Stimulated activated CD8-positive, alpha-beta memory T cell treated with anti-CD3 and anti-CD28 coated beads, Interleukin-7, amount 100 ng/mL, for 24 hours (primary cell): Measurements from ENCODE around the gene MARS1.

Experiments
- DNase-seq: peaks from one replicate; pipeline ENCODE4 v3.0.0-alpha.2; 2020; ENCODE audit warnings: low read depth

MARS1 gene

DNA sequence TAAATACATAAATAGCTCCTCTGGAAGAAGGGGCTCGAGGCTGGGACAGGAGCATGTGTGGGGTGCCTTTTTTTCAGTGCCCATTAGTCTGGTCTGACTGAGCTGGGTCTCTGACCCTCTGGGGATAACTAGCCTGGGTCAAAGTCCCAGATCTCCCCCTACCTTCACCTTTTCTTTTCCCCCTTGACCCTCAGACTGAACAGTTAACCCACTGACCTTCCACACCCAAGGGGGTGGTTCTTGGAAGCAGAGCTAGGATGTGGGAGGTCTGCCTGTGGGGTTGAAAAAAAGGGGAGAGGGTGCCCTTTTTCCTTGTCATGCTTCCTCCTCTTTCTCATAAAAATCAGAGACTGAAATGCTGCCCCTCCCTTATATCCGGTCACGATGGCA is 29.2 kb upstream of the MARS1 start:
- no peak for DNase-seq

DNA sequence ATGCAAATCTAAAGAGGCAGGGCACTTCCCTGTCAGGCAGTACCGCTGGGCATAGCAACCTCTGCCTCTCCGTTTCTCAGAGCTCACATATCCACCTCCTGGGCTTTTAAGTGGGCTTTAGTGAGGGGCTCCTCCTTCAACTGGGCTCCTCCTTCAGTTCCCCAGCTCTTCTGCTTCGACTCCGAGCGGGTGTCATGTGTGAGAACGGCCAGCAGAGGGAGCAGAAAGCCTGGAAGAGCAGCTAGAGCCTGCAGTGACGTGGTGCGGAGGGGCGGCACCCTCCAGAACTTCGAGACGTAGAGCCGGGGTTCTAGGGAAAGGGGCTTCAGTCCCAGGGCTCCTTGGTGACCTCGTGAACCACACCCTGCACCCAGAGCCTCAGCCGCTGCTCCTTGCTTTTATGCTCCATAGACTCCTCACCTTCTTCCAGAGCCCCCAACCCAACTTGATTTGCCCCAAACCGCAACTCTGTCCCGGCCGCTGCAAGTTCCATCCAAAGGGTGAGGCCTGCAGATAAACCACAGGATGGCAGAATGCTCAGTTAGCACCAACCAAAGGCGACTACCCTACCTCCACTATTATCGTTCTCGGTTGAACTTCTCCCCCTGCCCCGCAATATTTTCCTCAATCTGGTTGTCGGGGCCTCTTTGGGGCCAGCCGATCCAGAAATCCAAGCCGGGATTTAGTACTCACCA is 28.7 kb upstream of the MARS1 start:
- DNase-seq: peak; percentile 90

DNA sequence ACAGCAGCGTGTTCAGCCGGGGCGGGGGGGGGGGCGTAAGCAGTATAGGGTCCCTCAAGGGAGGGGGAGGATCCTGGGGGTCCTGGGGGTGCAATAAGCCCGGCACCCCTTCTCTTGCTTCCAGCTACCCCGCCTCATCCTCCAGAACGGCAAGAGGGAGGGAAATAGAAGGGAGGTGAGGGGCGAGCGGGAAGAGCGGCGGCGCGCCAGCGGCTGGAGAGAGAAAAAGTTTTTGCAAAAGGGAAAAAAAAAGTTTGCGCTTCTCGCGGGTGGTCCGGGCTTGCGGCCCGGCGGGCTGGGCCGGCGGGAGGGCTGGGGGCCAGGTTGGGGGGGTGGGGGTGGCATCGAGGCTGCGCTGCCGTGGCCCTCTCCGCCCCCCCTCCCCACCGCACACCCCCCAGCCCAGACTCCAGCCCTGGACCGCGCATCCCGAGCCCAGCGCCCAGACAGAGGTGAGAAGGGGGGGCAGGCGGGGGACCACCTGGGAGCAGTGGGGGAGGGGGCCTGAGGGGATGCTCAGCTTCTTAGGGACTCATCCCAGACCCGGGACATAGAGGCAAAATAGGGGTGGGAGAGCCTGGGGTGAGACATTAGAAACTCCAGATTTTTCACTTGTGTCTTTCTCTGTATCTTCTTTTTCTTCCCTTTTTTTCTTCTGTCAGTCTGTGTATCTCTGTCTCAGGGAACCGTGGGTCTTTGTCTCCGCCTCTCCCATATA is 28.0 kb upstream of the MARS1 start, which contains the start of gene GLI1:
Gene GLI1 (plus strand): TSS at position 36 of the 718 bp plus-strand sequence. CDS start 3,907 bp downstream, outside the sequence.
- no peak for DNase-seq

DNA sequence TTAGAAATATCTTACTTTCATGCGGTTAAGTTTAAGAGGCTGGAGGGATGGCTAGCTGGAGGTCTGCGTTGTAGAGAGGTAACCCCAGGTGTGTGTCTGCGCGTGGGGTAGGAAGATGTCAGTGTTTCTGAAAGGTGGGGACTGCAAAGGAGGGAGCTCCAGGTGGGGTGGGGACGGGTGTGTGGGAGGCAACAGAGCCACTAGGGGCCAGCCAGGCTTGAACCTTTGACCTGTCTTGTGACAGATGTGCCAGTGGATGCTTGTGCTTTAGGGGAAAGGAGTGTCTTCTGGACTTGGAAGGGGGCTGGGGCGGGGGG is 27.4 kb upstream of the MARS1 start:
- no peak for DNase-seq

DNA sequence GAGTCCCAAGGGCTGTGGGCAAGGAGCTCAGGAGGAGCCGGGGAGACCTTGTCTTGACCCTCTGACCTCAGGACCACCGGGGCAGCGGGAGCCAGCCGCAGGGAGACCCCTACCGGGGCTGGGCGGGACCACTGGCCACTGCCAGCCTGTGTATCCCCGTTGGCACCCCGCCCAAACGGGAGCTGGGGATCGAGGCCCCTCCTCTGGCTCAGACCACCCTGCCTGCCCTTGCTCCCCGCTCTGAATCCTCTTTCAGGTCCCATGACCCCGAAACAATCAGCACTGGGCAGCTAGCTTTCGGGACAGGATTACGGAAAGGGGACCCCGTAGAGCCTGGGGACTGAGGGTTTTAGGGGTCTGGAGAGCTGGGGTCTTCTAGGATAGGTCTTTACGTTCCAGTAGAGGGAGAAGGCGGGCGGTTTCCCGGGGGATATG is 27.0 kb upstream of the MARS1 start:
- no peak for DNase-seq

DNA sequence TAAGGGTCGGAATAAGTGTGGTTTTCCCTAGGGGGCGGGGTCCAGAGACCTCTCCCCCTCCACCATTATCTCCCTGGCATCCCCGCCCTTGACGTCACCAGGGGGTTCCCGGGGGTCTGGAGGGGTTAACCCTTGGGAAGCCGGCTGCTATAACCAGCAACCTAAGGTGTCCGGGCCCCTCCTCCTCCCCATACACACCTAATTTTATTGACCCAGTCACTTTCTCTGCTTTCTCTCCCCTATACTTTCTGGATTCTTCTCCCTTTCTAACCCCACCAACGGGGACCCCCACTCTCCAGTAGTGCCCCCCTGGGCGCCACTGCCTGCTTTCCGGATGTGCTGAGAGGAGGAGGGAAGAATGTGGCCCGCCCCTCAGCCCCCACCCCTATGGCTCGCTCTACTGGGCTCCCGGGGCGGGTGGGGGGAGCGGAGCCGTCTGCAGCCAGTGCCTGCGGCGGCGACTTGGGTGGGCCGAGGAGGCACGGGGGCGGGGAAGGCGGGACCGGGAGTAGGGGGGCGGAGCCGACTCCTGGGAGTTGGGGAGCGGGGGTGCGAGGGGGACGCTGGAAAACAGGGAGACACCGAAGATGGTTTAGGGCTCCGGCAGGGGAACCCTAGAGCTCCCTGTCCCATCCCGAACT is 26.5 kb upstream of the MARS1 start:
- DNase-seq: no peak

DNA sequence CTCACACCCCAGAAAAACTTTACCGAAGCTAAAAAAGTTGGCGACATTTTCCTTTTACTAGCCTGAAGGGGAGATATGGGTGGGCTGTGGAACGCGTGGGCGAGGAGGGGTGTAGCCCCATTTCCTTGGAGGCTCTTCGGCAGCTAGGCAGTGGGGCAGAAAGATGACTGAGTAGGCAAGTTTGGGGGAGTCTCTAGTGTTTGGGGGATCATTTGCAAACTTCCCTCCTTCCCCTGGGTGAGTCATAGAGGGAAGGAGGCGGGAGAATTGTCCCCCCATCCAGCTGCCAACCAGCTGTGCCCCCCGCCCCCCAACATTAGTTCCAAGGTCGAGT is 26.0 kb upstream of the MARS1 start:
- no peak for DNase-seq

DNA sequence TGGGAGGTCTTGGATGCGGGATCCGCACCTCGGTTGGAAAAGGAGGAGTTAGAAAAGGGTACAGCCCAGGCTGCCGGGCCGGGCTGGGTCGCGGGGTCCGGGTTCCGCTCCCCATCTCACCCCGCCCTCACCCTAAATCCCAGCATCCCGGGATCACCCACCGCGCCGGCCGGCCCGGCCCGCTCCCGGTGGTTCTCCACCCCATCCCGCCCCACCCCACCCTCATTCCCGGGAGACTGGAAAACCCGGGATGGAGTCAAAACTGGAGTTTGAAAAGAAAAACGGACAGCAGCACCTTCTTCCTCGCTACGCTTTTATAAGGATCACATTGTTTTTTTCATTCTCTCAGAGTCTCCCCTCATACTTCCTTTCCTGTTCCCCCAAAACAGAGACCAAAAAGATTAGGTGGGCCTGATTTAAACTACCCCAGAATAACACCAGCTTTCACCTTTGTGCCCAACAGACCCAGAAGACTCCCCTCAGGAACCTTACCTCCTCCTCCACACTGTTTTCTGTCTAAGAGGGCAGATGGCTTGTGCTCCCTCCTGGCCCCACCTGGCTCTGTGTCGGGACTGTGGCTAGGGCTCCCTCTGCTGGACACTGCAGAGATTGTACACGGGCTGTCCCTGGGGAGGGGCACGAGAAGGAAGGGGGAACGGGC is 25.5 kb upstream of the MARS1 start:
- DNase-seq: peak; percentile 82

DNA sequence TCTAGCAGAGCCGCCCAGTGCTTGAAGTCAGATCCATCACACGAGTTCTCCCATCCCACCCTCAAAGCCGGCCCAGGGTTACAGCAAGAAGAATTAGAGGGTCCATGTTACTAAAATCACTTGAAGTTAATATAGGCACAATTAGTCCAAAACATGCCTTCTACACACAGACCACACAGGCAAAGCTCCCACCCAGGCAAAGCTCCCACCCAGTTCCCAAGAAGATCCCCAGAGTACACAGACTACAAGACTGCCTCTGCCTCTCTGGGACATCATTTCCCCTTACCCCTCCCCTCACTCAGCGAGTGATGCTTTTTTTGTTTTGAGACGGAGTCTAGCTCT is 25.0 kb upstream of the MARS1 start:
- DNase-seq: no peak

DNA sequence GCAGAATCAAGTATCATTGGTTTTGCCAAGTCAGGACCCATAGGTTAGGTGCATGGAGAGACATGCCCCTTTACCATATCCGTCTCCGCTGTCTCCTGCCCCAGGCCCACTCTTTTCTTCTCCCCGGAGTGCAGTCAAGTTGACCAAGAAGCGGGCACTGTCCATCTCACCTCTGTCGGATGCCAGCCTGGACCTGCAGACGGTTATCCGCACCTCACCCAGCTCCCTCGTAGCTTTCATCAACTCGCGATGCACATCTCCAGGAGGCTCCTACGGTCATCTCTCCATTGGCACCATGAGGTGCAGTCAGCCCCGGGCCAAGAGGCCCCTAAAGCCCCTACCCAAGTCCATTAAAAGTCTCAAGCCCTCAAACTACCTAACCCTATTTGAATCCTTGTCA is 23.3 kb upstream of the MARS1 start:
- no peak for DNase-seq

DNA sequence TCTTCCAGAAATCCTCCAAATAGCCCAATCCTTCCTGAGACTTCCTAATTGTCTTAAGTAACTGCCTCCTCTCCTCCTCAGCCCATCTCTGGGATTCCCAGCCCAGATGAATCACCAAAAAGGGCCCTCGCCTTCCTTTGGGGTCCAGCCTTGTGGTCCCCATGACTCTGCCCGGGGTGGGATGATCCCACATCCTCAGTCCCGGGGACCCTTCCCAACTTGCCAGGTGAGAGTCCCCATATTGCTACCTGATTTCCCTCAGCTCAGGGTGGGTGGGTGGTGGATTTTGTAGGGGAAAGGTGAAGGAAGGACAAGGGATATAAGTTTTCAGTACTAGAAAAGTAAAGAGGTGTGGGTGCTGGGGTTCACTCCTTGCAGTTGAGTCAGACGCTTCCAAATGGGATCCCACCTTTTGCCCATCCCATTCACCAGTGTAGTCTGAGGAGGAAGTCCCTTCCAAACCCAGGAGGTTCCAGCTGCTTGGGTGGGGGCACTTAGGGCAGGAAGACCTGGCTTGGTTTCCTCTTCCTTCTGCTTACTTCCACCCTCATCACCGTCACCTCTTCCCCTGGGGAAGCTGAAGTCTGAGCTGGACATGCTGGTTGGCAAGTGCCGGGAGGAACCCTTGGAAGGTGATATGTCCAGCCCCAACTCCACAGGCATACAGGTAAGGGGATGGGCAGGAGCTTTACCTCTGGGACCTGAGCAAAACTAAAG is 22.7 kb upstream of the MARS1 start:
- no peak for DNase-seq

DNA sequence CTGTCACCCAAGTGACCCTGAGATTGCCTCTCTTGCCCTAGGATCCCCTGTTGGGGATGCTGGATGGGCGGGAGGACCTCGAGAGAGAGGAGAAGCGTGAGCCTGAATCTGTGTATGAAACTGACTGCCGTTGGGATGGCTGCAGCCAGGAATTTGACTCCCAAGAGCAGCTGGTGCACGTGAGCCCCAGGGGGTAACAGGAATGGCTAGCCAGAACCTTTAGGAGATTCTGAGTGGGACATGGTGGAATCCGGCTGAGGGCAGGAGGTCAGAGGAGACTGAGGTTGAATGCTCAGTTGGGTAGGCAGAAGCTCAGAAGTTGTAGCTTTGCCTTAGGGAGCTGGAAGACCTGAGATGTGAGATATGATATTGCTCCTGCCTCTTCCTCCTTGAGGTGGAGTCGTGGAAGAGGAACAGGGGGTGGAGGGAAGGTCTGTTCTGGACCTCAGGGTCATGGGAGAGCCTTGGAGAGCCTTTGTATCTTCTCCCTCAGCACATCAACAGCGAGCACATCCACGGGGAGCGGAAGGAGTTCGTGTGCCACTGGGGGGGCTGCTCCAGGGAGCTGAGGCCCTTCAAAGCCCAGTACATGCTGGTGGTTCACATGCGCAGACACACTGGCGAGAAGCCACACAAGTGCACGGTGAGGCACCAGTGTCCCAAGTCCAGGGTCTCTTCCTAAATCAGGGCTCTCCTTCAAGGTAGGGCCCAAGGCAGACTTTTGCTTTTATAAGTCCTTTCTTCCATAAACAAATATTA is 21.9 kb upstream of the MARS1 start:
- no peak for DNase-seq

DNA sequence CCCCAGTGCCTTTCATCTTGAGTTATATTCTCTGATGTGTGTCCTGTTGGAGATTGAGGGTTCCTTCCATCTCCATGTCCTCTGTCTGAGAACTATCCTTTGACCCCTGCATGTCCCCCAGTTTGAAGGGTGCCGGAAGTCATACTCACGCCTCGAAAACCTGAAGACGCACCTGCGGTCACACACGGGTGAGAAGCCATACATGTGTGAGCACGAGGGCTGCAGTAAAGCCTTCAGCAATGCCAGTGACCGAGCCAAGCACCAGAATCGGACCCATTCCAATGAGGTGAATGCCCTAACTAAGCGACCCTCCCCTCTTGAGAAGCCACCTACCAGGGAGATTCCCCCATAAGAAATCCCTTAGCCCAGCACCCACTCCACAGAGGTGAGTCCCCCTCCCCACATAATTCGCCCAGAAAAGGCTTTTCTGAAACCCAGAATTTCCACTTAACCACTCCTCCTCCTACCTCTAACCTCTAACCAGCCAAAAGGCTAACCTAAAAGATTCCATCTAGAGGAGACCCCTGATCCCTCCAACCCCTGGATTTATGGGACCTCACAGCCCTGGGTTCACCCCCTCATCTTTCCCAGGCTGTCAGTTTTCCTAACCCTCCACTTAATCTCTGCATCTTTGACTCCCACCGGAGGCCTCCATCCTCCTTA is 20.5 kb upstream of the MARS1 start:
- no peak for DNase-seq

DNA sequence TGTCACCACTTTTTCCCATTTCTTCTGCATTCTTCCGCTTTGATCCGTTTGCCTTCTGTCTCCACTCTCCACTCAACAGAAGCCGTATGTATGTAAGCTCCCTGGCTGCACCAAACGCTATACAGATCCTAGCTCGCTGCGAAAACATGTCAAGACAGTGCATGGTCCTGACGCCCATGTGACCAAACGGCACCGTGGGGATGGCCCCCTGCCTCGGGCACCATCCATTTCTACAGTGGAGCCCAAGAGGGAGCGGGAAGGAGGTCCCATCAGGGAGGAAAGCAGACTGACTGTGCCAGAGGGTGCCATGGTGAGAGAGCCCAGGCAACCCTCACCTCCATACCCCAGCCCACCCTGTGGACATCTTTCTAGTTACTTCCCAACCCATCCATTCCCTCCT is 20.0 kb upstream of the MARS1 start:
- DNase-seq: no peak

DNA sequence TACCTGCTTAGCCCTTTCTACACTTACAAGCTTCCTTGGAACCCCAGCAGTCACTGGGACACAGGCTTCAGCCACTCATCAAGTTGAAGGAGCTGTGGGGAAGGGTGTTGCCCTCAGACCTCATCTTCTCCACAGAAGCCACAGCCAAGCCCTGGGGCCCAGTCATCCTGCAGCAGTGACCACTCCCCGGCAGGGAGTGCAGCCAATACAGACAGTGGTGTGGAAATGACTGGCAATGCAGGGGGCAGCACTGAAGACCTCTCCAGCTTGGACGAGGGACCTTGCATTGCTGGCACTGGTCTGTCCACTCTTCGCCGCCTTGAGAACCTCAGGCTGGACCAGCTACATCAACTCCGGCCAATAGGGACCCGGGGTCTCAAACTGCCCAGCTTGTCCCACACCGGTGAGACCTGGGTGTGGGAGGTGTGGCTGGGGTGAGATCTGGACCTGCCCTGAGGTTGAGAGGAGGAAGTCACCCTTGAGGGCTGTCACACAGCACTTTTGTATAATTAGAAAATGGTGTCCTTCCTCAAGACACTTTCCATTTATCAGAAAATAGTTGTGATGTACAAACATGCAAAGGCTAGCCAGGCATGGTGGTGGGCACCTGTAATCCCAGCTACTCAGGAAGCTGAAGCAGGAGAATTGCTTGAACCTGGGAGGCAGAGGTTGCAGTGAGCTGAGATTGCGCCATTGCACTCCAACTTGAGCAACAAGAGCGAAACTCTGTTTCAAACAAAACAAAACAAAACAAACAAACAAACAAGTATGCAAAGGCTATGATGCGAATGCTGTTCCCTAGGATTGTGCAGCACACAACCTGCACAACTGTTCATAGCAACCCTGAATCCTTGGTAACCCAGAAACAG is 18.3 kb upstream of the MARS1 start:
- DNase-seq: no peak

DNA sequence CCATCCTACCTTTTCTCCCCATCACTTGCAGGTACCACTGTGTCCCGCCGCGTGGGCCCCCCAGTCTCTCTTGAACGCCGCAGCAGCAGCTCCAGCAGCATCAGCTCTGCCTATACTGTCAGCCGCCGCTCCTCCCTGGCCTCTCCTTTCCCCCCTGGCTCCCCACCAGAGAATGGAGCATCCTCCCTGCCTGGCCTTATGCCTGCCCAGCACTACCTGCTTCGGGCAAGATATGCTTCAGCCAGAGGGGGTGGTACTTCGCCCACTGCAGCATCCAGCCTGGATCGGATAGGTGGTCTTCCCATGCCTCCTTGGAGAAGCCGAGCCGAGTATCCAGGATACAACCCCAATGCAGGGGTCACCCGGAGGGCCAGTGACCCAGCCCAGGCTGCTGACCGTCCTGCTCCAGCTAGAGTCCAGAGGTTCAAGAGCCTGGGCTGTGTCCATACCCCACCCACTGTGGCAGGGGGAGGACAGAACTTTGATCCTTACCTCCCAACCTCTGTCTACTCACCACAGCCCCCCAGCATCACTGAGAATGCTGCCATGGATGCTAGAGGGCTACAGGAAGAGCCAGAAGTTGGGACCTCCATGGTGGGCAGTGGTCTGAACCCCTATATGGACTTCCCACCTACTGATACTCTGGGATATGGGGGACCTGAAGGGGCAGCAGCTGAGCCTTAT is 17.4 kb upstream of the MARS1 start:
- DNase-seq: no peak

DNA sequence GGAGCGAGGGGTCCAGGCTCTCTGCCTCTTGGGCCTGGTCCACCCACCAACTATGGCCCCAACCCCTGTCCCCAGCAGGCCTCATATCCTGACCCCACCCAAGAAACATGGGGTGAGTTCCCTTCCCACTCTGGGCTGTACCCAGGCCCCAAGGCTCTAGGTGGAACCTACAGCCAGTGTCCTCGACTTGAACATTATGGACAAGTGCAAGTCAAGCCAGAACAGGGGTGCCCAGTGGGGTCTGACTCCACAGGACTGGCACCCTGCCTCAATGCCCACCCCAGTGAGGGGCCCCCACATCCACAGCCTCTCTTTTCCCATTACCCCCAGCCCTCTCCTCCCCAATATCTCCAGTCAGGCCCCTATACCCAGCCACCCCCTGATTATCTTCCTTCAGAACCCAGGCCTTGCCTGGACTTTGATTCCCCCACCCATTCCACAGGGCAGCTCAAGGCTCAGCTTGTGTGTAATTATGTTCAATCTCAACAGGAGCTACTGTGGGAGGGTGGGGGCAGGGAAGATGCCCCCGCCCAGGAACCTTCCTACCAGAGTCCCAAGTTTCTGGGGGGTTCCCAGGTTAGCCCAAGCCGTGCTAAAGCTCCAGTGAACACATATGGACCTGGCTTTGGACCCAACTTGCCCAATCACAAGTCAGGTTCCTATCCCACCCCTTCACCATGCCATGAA is 16.8 kb upstream of the MARS1 start:
- DNase-seq: no peak

DNA sequence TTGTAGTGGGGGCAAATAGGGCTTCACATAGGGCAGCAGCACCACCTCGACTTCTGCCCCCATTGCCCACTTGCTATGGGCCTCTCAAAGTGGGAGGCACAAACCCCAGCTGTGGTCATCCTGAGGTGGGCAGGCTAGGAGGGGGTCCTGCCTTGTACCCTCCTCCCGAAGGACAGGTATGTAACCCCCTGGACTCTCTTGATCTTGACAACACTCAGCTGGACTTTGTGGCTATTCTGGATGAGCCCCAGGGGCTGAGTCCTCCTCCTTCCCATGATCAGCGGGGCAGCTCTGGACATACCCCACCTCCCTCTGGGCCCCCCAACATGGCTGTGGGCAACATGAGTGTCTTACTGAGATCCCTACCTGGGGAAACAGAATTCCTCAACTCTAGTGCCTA is 16.2 kb upstream of the MARS1 start:
- no peak for DNase-seq

DNA sequence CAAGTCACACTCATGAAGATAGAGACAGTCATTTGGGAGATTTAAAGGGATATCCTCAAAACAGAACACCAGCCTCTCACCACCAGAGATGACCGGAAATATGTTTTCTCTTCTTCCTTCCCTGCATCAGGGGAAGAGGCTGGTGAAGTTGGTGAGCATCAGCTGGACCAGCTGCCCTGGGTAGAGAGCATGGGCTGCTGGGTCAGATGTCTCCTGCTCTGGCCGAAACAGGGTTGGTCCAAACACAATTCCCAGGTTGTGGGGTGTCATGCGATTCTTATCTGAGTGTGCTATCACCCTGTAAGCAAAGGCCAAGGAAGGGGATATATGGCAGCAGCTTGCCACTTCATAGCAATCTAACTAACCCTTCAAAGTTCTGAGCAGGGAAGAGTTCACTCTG is 15.5 kb upstream of the MARS1 start:
- DNase-seq: no peak
